HG03064 (cell line): ENCODE results near the gene GOLGA6L7.
"Not testable (repeated sequence)": the region's sequence is repeated elsewhere in the genome, so short reads cannot be mapped to it uniquely, and the experiment has no call there.

Experiments
- ATAC-seq: cut with Tn5 transposase; IDR thresholded peaks from one replicate; pipeline ENCODE4 v1.9.1; 2021; ENCODE audit warnings: low read depth; ENCODE audit not compliant: unreplicated experiment

The GOLGA6L7 gene

DNA sequence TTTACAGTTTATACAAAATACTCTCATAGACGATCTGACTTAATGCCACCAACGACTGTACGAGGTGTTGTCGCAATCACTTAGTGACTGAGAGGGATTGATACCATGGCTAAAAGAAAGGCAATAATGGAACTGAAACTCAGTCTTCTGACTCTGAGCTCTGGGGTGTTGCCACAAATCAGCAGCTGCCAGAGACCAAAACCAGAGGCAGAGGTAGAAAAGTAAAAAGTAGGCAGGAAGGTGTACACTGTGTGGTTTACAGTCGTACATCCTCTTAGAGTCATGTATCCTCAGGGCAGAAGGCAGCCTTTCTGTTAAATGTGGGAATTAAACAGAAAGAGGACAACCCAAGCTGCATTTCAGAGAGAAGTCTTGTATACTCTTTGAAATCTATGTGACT lies 1.2 kb downstream of the GOLGA6L7 start:
- ATAC-seq: not testable (repeated sequence)

DNA sequence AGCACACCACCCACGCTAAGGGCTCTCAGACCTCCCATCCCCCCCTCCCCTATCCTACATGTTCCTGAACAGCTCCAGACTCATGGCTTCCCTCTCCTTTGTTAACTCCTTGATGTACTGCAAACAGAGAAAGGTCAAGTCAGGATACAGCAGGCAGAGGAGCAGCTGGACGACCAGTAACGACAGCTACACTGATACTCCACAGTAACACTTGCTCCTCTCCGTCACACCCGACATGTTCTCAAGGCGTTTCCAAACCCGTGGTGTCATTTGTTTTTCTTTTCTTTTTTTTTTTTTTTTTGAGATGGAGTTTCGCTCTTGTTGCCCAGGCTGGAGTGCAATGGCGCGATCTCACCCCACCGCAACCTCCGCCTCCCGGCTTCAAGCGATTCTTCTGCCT lies 4.3 kb downstream of the GOLGA6L7 start:
- ATAC-seq: not testable (repeated sequence)

DNA sequence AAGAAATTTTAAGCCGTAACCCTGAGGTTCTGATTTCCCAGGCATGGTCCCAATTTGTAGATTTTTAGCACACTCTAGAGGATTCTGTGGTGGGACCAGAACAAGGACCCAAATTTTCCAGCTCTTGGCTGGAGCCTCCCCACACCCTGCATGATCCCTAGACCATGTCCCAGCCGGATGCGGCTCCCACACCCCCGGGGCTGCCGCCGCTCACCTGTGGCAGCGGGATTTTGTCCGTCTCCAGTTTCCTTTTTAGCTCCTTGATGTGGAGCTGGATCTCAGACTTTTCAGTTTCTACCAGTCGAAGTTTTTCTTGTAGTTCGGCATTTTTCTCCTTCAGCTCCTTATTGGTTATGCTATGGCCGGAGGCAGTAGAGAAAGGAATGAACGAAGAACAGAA lies 4.9 kb downstream of the GOLGA6L7 start:
- ATAC-seq: not testable (repeated sequence)

DNA sequence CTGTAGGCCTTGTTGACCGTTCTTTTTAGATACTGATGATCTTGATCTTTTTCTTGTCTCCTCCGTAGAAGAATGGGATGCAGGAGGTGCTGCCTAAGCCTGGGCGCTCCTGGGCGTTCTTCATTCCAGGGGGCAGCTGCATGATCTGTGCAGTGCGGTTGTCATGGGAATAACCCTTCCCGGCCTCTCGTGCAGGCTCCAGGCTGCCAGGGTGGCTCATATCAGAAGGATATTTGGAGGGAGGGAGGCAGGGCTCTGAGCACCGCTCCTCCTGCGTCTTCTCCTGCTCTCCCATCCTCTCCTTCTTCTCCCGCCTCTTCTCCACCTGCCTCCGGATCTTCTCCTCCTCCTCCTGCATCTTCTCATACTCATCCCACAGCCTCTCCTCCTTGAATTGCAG lies 6.2 kb downstream of the GOLGA6L7 start:
- ATAC-seq: not testable (repeated sequence)

DNA sequence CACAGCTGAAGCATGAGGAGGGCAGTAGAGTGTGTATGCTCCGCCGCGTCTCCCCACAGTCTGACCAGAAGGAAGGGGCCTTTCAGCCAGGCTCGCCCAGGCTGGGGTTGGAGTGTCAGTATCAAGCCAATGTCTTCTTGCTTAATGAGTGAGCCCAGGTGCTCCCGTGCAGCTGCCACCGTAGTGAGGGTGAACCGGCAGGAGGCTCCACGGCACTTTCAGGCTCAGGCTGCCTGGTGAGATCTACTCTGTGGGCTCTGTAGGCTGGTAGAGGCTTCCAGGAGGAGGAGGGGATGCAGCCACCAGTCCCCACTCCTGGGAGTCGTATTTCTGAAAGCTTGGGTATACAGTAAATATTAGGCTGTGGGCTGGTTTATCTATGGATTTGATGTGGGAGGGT lies 8.2 kb downstream of the GOLGA6L7 start:
- ATAC-seq: not testable (repeated sequence)

DNA sequence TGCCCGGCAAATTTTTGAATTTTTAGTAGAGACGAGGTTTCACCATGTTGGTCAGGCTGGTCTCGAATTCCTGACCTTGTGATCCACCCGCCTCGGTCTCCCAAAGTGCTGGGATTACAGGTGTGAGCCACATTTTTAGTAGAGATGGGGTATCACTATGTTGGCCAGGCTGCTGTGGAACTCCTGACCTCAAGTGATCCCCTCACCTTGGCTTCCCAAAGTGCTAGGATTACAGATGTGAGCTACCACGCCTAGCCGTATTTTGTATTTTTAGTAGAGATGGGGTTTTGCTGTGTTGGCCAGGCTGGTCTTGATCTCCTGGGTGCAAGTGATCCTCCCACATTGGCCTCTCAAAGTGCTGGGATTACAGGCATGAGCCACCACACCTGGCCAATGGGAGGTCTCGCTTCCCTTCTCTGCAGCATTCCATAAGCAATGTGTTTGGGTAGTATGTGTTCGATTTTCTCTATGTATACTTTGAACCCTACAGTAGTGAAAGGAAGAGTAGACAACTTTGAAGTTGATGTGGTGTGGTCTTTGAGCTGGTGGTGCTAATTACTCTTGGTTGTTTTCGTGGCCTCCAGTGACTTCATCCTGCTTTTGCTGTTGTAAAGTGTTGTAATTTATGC lies 13.4 kb downstream of the GOLGA6L7 start:
- ATAC-seq: not testable (repeated sequence)

DNA sequence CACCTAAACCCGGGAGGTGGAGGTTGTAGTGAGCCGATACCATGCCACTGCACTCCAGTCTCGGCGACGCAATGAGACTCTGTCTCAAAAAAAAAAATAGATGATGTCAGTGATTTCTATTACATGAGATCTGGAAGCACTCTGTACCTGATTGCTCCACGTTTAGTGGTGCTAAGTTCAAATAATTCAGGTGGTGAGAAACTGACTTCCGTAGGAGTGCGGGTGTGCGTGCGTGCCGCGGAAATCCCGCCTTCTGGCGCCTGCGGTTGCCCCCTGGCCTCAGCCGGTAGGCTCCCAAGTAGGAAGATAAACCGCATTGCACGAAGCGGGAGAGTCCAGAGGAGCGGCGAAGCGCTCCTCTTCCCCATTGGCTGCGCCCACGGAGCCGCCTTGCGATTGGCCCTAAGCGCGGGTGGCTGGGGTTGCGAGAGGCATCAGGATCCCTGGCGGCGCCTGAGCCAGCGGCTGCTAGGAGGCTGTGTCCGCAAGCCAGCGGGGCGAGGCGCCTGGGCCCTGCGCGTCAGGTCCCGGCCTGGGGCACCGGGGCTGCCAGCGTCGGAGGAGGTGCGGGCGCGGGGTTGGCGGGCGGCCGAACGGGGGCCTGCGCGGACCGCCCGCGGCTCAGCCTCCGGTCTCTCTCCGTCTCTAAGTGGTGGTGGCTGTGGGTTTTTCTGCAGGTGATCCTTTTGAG lies 16.4 kb downstream of the GOLGA6L7 start:
- not testable (repeated sequence) for ATAC-seq

DNA sequence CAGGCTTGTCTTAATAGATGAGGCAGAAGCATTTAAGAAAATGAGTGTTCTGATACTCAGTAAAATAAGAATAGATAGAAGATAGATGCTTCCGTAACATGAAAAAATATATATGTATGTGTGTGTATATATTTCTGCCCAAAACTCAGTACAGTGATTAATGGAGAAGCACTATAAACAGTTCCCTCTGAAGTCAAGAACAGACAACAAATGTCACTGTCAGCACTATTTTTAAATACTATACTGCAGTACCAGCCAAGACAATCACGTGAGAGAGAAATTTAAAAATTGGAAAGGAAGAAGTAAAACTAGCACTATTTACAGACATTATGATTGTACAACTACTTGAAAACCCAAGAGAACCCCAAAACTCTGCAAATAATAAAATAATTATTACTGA lies 27.0 kb downstream of the GOLGA6L7 start:
- not testable (repeated sequence) for ATAC-seq

DNA sequence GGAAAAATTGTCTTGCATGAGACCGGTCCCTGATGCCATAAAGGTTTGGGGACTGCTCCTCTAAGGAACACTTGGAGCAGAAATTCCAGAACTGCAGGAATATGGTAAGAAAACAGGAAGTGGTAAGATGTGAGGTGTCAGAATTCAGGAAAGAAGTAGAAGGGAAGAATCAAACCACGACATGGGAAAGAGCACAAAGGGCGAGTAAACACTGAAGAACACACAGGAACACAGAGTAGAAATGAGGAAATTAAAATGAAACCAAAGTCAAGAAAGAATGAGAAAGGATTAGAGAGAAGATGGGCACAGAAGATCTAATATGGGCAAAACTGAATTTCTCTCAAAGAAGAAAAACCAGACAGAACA lies 28.5 kb downstream of the GOLGA6L7 start:
- ATAC-seq: not testable (repeated sequence)

DNA sequence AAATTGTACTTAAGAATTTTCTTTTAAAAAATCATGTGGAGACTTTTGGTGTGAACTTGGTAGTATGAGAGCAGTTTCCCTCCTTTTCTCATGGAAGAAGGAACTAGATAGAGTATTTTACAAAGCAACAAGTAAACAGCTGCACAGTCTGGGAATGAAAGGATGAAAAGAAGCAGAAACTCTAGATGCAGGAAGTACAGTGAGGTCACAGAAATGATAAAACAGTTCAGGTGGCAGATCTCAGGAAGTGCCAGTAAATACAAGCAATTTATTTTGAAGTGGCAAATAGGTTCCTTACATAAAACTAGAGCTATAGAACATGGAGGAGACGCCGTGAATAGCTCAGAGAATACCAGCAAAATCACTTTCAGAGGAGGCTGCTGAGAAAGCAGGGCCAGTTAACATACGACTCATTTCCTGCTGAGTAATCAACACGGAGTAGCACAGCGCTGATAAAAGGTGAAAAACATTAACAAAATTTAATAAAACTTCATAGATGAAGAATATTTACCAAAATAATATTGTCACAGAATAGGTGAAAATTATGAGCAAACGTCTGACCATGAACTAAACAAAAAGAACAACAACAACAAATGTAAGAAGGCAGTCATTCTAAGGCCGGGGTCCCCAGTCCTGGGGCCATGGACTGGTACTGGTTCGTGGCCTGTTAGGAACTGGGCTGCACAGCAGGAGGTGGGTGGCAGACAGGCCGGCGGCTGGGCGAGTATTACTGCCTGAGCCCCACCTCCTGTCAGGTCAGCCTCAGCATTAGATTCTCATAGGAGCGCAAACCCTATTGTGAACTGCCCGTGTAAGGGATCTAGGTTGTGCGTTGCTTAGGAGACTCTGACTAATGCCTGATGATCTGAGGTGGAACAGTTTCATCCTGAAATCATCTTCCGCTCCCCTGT lies 29.2 kb downstream of the GOLGA6L7 start:
- ATAC-seq: not testable (repeated sequence)

DNA sequence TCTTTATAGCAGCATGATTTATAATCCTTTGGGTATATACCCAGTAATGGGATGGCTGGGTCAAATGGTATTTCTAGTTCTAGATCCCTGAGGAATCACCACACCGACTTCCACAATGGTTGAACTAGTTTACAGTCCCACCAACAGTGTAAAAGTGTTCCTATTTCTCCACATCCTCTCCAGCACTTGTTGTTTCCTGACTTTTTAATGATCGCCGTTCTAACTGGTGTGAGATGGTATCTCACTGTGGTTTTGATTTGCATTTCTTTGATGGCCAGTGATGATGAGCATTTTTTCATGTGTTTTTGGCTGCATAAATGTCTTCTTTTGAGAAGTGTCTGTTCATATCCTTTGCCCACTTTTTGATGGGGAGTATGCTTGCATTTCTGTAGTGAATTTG lies 30.3 kb downstream of the GOLGA6L7 start:
- ATAC-seq: not testable (repeated sequence)

DNA sequence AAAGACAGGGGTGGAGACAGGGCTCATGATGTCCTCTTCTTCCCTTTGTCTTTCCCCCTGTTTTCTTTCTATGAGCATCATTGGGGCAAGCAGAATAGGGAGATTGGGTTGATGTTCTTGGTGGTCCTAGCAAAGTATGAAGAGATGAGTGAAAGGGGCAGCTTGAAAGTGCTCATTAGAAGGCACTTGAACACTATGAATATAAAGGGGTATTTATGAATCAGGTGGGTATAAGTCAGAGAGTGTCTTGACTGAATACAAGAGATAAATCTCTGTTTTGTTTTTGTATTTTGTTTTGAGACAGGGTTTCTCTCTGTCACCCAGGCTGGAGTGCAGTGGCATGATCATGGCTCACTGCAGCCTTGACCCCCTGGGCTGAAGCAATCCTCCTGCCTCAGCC lies 34.4 kb downstream of the GOLGA6L7 start:
- not testable (repeated sequence) for ATAC-seq

DNA sequence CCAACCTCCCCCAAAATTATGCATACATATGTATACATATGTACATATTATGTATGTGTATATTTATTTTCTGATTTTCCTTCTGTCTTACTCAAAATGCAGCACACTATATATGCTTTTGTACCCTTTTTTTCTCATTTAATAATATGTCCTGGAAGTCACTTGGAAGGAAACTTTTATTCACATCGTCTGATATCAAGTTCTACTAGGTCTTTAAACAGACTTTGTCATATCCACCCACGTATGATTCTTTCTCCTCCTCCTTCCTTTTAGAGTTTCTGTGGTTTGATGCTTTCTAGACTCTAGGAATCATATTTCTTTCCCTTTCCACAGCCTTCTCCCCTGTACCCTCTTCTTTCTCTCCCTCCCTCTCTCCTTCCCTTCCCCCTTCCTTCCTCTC lies 35.1 kb downstream of the GOLGA6L7 start:
- not testable (repeated sequence) for ATAC-seq

DNA sequence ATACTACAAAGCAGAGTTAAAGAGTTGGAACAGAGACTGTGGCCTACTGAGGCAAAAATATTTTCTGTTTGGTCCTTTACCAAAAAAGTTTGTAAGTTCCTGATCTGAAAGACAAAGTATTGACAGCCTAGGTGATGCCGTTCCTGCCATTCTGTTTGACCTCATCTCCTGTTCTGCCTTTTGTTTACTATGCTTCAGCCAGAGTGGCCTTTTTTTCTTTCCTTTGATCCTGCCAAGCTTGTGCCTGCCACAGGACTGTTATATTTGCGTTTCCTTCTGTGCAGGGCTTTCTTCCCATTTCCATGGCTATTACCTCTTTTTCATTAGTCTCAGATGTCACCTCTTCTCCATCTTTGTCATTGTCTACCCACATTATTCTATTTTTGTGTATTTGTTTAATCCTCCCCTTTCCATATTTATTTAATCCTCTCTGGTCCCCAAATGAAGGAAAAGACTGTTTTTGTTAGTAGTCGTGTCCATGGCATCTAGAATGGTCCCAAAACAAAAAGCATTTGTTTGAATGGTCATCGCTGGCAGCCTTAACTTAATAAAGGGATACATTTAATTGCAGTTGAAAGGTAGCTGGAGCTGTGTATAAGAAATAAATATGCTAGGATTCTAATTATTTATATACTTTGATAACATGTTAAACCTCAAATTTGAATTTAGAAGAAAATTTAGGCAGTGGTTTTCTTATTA lies 36.4 kb downstream of the GOLGA6L7 start:
- ATAC-seq: not testable (repeated sequence)

DNA sequence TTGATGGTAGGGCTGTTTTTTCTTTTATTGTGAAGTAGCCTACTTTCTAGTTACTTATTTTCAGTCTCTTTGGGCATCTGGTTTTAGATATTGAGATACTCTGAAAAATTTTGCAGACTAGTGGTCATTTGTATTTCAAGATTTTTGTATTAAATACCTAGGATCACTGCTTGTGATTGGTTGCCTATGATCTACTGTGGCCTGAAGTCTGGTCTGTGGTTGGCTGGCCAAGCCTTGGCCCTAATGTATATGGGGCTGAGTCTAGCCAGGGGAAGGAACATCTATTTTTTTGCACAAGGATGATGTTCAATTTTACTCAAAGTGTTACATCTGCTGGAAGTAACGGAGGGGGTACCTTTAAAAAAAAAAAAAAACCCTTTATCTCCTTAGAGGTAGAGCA lies 38.0 kb downstream of the GOLGA6L7 start:
- ATAC-seq: not testable (repeated sequence)

DNA sequence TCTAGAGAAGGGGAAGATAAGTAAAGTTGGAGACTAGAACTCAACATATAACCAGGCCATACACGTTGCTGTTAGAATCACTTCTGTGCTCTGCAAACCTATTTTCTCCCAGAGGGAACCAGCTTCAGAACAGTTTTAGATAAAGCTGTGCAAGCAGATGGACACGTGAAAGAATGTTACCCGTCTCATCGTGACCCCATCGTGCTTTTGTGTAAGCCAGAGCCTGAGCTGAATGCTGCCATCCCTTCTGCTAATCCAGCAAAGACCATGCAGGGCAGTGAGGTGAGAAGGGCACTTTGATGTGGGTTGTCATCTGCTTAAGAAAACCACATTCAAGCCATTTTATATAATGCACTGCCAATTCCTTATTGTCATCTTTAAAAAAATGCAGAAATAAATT lies 40.3 kb downstream of the GOLGA6L7 start:
- not testable (repeated sequence) for ATAC-seq

DNA sequence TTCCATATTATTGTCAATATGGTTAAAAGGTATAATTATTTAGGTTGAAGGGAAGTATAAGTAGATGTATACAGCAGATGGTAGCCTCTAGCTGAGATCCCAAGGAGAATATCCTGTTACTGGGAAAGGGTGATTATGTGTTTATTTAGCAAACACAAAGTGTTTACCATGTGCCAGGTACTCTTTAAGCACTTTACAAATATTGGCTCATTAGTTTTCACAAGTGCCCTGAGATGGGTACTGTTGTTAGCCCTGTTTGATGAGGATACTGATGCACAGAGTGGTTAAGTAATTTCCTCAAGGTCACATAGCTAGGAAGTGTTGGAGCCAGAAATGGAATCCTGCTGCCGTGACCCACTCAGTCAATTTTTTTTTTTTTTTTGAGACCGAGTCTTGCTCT lies 48.1 kb downstream of the GOLGA6L7 start:
- ATAC-seq: not testable (repeated sequence)

DNA sequence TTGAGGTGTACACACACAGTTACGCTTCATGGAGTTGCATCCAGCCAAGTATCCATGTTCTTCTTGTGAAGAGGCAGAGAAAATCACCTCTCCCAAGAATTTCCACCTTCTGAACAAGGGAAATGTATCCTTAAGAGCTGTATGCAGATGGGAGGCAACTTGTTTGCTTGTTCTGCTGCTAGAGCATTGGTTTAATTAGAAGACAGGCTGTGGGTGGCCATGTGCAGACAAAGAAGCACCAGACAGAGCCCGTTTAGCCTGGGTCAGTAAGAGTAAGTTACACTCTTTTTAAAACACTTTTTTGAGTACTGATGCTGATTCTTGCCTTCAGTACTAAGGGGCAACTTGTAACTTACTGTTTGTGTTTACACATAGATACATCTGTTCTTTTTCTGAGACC lies 50.2 kb downstream of the GOLGA6L7 start:
- not testable (repeated sequence) for ATAC-seq

DNA sequence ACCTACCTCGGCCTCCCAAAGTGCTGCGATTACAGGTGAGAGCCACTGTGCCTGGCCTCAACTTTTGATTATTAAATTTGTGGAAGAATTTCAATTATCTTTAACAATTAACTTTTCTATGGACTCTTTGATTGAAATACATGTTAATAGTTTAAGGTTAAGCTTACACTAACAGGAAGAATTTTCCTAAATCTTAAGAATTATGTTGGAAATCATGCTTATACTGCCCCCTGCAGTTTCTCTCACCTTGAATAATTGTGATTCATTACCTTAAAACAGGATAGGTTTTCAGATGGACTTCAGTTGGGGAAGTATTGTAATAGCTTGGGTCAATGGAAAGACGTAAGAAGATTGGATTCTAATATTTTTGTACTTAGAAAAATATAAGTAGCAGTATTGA lies 54.2 kb downstream of the GOLGA6L7 start:
- ATAC-seq: not testable (repeated sequence)
